ENCODE data around the gene RTP3.

DNA sequence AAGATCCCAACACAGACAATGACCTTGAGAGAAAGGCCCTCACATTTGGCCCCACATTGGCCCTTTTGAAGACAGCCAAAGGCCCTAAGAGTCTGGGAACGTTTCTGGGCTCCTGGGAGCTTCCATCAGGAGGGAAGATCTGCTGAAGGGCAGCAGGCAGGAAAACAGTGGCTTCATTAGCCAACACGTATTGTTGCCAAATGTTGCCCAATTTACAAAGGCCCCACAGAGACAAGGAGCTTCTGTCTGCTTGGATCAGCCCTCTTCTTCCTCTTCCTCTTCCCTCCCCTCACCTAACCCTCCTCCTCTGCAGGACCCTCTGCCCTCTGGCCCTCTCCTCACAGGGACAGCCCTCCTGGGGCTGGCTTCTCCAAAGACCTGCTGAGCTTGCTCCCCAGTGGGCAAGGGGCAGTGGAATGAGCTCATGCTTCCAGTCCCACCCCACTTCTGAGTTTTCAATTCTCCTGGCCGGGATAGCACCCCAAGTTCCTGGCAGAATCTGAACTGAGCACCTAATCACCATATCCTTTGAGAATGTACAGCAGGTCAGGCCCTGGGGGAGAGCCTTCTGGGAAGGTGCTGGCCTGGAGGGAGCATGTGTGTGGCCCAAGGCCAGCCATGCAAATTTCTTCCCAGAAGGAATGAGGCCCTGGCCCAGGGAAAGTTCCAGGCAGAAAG is 28.0 kb upstream of the RTP3 start:
- TF ChIP-seq, protein P1, sequence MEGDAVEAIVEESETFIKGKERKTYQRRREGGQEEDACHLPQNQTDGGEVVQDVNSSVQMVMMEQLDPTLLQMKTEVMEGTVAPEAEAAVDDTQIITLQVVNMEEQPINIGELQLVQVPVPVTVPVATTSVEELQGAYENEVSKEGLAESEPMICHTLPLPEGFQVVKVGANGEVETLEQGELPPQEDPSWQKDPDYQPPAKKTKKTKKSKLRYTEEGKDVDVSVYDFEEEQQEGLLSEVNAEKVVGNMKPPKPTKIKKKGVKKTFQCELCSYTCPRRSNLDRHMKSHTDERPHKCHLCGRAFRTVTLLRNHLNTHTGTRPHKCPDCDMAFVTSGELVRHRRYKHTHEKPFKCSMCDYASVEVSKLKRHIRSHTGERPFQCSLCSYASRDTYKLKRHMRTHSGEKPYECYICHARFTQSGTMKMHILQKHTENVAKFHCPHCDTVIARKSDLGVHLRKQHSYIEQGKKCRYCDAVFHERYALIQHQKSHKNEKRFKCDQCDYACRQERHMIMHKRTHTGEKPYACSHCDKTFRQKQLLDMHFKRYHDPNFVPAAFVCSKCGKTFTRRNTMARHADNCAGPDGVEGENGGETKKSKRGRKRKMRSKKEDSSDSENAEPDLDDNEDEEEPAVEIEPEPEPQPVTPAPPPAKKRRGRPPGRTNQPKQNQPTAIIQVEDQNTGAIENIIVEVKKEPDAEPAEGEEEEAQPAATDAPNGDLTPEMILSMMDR (IDR thresholded peaks at IDR 0.05; ENCODE audit: low read depth, low read length, missing input control) = no peak
- no peak for TF ChIP-seq RXRA (IDR thresholded peaks at IDR 0.05)
- TF ChIP-seq, protein P2, sequence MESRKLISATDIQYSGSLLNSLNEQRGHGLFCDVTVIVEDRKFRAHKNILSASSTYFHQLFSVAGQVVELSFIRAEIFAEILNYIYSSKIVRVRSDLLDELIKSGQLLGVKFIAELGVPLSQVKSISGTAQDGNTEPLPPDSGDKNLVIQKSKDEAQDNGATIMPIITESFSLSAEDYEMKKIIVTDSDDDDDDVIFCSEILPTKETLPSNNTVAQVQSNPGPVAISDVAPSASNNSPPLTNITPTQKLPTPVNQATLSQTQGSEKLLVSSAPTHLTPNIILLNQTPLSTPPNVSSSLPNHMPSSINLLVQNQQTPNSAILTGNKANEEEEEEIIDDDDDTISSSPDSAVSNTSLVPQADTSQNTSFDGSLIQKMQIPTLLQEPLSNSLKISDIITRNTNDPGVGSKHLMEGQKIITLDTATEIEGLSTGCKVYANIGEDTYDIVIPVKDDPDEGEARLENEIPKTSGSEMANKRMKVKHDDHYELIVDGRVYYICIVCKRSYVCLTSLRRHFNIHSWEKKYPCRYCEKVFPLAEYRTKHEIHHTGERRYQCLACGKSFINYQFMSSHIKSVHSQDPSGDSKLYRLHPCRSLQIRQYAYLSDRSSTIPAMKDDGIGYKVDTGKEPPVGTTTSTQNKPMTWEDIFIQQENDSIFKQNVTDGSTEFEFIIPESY (IDR thresholded peaks at IDR 0.05) = no peak
- no peak for TF ChIP-seq RAD21 (IDR thresholded peaks at IDR 0.05)
- no peak for TF ChIP-seq JUND (IDR thresholded peaks at IDR 0.05)
- TF ChIP-seq, protein P3, sequence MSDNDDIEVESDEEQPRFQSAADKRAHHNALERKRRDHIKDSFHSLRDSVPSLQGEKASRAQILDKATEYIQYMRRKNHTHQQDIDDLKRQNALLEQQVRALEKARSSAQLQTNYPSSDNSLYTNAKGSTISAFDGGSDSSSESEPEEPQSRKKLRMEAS (IDR thresholded peaks at IDR 0.05) = no peak
- TF ChIP-seq TAF1 (conservative IDR thresholded peaks at IDR 0.05) = no peak
- TF ChIP-seq SP1 (IDR thresholded peaks at IDR 0.05) = no peak
- TF ChIP-seq YY1 (IDR thresholded peaks at IDR 0.05) = no peak
- TF ChIP-seq EGR1 (IDR thresholded peaks at IDR 0.05; ENCODE audit: low read depth in 2 of 2) = no peak

All from liver (tissue), 3 donors.